GM13976 (cell line): ENCODE data around the gene ITPR1.

Source experiments
- DNase-seq: peaks from one replicate; pipeline ENCODE4 v3.0.0; 2012; ENCODE audit warnings: low spot score
- in situ Hi-C: fragments of 300-500 bp; cut with MboI; formaldehyde crosslinking; loops from one replicate; pipeline ENCODE4 v1.12.0; 2022; ENCODE audit warnings: low sequenced_read_pairs, mixed read lengths, inconsistent platforms; ENCODE audit not compliant: unreplicated experiment
- TF ChIP-seq, protein P1 (sequence below): IDR thresholded peaks from 2 replicates; pipeline ENCODE4 v1.5.1; 2012; ENCODE audit warnings: borderline replicate concordance, mild to moderate bottlenecking; ENCODE audit not compliant: insufficient read depth; ENCODE audit errors: extremely low read depth, missing control alignments, control extremely low read depth

The ITPR1 gene

DNA sequence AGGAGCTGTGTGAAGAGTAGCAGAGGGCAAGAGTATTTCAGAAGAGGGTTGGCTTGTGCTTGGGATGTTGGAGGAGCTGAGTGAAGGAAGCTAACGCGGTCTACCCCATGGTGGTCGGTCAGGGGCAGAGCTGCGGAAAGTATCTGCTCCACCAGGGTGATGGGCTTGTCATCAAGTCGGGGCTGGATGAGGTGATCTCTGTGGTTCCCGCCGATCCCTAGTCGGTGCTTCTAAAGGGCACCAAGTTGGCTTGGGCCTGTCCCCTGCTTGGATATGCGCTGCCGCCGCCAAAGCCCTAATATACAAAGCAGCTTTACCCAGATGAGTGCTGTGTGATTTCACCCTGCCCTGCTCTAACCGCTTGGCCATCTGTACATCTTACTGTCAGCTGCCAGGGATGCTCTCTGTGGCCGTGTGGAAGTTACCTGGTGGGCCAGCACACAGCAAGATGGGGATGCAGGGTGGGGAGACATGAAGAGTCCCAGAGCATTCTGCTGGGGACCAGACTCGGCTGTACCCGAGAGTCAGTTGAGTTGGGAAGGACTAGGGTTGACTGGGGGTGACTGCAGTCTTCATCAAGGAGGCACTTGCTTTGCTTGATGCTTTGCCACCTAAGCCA is 260.0 kb downstream of the ITPR1 start:
- no peak for DNase-seq
- in situ Hi-C loops, result no loop called here
- TF ChIP-seq, protein P1, sequence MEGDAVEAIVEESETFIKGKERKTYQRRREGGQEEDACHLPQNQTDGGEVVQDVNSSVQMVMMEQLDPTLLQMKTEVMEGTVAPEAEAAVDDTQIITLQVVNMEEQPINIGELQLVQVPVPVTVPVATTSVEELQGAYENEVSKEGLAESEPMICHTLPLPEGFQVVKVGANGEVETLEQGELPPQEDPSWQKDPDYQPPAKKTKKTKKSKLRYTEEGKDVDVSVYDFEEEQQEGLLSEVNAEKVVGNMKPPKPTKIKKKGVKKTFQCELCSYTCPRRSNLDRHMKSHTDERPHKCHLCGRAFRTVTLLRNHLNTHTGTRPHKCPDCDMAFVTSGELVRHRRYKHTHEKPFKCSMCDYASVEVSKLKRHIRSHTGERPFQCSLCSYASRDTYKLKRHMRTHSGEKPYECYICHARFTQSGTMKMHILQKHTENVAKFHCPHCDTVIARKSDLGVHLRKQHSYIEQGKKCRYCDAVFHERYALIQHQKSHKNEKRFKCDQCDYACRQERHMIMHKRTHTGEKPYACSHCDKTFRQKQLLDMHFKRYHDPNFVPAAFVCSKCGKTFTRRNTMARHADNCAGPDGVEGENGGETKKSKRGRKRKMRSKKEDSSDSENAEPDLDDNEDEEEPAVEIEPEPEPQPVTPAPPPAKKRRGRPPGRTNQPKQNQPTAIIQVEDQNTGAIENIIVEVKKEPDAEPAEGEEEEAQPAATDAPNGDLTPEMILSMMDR, result no peak

DNA sequence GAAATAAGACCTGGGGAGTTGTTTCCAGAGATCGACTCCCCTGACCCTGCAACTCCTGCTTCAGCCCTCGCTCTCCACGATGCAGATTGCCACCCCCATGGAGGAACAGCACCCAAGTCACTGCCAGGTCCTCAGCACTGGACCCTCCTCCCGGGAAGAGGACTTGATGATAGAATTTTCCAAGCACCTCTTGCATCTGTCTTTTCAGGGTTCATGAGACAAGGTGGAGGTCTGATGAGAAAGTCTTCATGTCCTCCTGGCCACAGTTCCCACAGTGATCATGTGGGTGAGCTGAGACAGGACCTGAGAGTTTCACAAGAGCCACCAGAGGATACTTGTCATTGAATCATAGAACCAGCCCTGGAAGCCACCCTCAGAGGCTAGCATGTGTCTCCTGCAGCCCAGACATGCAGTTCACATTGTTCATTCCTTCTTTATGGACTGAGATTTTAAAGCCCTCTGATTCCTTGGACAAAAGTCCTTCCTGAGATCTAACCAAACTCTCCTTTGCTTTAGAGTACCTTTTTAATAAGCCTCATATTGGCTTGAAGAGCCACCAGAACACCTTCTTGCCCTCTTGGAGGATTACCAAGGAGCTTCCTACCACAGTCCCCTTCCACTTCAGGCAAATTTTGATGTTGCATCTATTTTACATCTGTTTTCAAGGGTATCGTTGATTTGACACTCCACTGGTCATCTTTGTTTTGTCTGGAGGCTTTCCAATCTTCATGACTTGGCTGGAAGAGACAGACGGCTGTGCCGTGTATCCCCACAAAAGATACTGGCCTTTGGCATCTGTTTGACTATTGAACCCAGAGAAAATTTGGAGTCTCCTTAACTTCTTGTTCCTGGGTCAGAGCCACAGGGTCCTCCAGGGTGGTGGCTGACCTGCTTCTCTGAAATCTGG is 261.3 kb downstream of the ITPR1 start:
- peak; percentile 80 for DNase-seq
- TF ChIP-seq, protein P1, result no peak
- in situ Hi-C loops, result no loop called here

DNA sequence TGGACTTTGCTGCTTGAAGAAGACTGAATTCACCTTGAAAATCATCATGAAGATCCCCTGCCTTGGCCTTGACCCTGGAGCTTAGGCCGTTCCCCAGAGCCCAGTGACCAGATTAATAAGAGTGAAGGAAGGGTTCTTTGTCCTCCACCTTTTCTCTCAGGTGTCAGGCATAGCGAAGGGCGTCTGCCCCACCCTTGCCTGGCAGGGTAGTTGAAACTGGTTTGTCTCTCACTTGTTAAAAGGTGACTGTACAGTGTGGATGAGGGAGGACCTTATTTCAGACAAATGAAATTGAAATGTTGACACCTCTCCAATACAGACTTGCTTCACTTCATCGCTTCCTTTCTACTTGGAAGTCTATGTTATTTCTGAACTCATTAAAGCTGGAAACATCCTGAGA is 262.4 kb downstream of the ITPR1 start:
- in situ Hi-C loops, result no loop called here

DNA sequence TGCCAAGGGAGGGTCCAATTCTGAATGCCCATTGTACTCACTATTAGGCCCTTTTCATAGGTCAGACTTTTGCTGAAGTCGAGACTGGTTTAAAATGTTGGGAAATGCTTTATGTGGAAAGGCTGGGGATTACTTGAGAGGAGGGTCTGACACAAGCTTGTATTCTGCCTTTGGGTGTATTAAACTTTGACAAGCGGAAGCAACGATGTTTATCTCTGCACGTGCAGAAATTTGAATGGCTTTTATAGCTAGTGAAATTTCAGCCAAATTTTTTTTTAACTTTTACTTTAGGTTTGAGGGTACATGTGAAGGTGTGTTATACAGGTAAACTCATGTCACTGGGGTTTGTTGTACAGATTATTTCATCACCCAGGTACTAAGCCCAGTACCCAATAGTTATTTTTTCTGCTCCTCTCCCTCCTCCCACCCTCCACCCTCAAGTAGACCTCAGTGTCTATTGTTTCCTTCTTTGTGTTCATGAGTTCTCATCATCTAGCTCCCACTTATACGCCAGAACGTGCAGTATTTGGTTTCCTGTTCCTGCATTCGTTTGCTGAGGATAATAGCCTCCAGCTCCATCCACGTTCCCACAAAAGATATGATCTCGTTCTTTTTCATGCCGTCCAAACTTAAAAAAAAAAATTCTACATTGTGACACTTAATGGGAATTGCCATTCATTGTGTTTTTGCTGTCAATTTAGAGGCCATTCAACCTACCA is 263.1 kb downstream of the ITPR1 start:
- TF ChIP-seq, protein P1, result no peak

More for the DNA sequence above, 262.4 kb downstream of the ITPR1 start:
- TF ChIP-seq, protein P1, result no peak
- no peak for DNase-seq

DNA sequence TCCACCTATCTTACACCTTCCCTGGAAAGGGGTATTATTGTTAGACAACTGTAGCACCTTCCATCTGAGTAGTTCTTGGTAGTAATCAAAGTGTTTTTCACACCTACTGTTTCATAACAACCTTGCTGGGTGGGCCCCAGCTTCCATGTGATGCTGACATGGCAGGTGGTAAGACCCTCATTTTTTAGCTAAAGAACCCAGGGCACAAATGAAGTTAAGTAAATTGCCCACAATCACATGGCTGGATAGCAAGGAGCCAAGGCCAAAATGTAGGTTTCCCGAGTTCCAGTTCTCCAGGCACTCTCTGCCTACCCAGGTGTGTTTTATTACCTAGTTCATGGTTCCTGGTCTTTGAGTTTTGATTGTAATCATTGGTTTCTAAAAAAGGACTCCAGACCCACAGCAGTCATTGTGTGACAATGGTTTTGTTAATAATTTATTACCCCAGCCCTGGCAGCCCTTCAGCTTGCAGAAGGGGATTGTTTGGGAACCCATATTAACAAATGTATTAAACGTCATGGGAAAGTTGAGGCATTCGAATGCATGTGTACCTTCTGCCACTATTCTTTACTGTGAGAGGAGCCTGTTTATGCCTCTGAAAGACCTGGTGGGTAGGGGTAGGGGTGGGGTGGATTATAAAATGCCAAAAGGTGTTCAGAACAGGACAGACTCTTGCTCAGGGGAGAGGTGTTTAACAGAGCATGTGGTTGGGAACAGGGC is 263.9 kb downstream of the ITPR1 start:
- TF ChIP-seq, protein P1, result no peak
- in situ Hi-C loops, result no loop called here
- no peak for DNase-seq

More for the DNA sequence above, 263.1 kb downstream of the ITPR1 start:
- in situ Hi-C loops, result no loop called here
- DNase-seq, result no peak
